Measurements from ENCODE around the gene BYSL.
"Not testable (repeated sequence)": the region's sequence is repeated elsewhere in the genome, so short reads cannot be mapped to it uniquely, and the experiment has no call there.

BYSL gene

GRCh38 chr6:41942067-41942851, 21.0 kb downstream of the BYSL start:
- DNase-seq, result peak; percentile 26

GRCh38 chr6:41942882-41943281, 21.6 kb downstream of the BYSL start:
- not testable (repeated sequence) for DNase-seq

GRCh38 chr6:41943456-41943855, 22.2 kb downstream of the BYSL start:
- no peak for DNase-seq

GRCh38 chr6:41947581-41948220, 26.4 kb downstream of the BYSL start:
- DNase-seq, result no peak

- no peak for DNase-seq
These were observed 33.4 kb downstream of the BYSL start for GRCh38 chr6:41954668-41955067.

GRCh38 chr6:41955412-41955811, 34.1 kb downstream of the BYSL start:
- no peak for DNase-seq

- no peak for DNase-seq
These were observed 35.8 kb downstream of the BYSL start for GRCh38 chr6:41957117-41957516.

- no peak for DNase-seq
These were observed 36.9 kb downstream of the BYSL start for GRCh38 chr6:41958022-41958856.

- no peak for DNase-seq
These were observed 38.7 kb downstream of the BYSL start for GRCh38 chr6:41960028-41960427.

GRCh38 chr6:41963371-41963770, 42.1 kb downstream of the BYSL start:
- peak; percentile 7 for DNase-seq

GRCh38 chr6:41964201-41964887, 43.0 kb downstream of the BYSL start:
- DNase-seq, result peak; percentile 15

- DNase-seq, result peak; percentile 0
These were observed 44.3 kb downstream of the BYSL start for GRCh38 chr6:41965429-41966213.

- DNase-seq, result peak; percentile 0
These were observed 45.1 kb downstream of the BYSL start for GRCh38 chr6:41966214-41966920.

- no peak for DNase-seq
These were observed 45.6 kb downstream of the BYSL start for GRCh38 chr6:41966961-41967311.

GRCh38 chr6:41967312-41968287, 46.3 kb downstream of the BYSL start:
- DNase-seq, result no peak

- peak; percentile 60 for DNase-seq
These were observed 49.1 kb downstream of the BYSL start for GRCh38 chr6:41970436-41970846.

GRCh38 chr6:41972826-41973225, 51.5 kb downstream of the BYSL start:
- DNase-seq, result no peak

GRCh38 chr6:41974281-41974825, 53.1 kb downstream of the BYSL start:
- no peak for DNase-seq

GRCh38 chr6:41975276-41975675, 54.0 kb downstream of the BYSL start:
- DNase-seq, result no peak
